HL-60/S4 treated with phorbol 12-myristate 13-acetate at 8.2 ng/mL for 4 days and 3 days (cell line): ENCODE measurements around the gene CRACDL.

ENCODE experiments used
- in situ Hi-C: fragments of 300-500 bp; cut with MboI; formaldehyde crosslinking; loops from 2 replicates; pipeline ENCODE4 v1.15.0; 2022; ENCODE audit warnings: low sequenced_read_pairs

The CRACDL gene

DNA sequence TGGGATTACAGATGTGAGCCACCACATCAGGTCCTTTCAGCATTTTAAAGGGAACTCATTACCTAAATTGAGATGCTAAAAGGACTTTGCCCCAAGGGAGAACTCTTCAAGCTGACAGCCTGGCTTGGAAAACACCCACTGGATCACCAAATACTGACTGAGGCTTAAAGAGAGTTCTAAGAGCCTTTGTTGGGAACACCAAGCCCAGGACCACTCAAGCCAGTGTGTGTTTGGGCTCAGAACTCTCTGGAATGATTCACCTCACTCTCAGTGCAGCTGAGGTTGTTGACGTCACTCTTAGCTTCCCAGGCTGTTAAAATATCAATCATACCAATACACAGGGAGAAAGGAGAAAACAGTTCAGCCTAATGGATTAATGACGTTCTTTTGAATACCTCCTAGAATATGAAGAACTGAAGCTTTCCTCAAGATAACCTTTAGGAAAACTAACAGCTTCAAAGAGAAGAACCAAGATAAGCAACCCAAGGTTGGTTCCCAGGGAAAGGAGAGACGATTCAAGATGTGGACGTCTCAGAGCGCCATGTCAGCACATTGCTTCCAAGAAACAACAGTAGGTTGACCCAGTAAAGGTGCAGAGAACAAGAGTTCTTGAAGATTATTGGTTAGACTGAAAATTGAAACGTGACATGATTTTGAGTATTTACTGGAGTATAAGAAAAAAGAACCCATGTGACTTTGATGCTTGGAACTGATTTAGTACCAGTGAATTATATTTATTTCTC is 157.1 kb downstream of the CRACDL start:
- in situ Hi-C loops: no loop called here

DNA sequence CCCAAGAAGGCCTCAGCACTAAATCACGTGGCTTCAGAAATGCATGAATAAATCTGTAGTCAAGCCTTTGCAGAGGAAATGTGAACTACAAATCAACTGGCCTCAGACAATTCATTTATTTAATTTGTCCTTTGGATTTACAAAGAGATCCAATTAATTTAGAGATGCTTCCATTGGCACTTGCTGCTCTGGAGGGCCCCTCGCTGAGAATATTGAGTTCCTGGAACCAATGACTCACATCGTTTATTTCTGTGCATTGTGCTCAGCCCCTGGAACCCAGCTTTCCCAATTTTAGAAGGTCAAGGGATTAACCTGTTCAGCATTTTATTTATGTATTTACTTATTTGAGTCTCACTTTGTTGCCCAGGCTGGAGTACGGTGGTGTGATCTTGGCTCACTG is 157.9 kb downstream of the CRACDL start:
- in situ Hi-C loops: no loop called here

DNA sequence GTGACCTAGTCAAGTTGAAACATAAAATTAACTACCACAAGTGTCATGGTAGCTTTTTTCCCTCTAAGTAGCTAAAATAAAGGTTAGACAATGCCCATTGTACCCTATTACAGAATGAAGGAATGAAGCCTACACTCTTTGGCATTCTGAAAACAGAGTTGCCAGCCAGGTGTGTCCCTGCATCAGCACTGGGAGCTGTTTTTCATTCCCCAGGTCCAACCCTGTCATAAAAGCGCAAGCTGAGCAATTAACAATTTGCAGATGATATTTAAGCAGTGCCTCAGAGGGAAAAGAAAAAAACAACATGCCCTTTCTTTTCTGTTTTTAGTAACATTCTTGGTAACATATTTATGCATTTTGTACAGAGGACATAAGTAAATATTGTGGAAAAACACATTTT is 158.3 kb downstream of the CRACDL start:
- in situ Hi-C loops: no loop called here

DNA sequence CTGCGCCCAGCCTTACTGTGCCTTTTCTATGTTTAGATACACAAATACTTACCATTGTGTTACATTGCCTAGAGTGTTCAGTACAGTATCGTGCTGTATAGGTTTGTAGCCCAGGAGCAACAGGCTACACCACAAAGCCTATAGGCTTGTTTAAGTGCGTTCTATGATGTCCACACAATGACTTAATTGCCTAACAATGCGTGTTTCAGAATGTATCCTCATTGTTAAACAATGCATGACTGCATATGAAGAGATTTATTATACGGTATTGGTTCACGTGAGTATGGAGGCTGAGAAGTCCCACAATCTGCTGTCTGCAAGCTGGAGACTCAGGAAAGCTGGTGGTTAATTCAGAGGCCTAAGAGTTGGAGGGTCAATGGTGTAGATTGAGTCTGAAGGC is 158.9 kb downstream of the CRACDL start:
- in situ Hi-C loops: no loop called here

- in situ Hi-C loops: no loop called here
These were observed 159.9 kb downstream of the CRACDL start for GRCh38 chr2:98776136-98776535.

DNA sequence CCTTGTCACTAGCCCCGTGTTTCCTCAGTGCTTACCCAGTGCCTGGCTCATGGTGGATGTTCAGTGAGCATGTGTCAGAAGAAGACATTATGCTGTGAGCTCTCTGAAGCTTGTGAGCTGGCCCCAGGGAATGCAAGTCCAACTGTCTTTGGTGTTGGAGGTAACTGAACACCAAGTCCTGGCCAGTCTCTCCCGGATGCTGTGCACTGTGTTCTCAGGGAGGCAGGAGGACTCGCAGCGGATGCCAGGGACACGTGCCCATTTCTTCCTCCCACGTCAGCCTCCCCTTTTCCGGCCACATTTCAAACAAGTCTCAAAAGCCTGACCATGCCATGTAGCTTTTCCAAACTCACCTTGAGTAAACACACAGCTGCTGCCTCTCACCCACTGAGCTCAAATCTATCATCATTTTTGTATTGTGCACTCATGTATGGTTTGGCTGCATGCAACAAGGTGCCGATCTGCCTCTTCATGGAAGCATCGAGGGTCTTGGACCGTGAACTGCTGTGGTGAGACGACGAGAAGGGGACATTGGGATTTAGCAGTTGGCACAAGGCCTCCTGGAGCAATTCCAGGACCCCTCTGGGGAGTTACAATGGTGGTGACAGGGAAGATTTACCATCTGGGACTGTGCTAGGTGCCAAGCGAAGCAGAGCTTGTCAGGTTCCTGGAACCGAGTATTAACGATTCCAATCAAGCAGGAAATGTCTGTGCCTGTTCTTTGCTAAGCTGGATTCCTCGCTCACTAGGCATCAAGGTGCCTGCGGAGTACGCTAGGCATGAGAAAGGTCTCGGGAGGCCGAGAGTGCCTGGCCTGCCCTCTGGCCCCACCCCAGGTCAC is 160.7 kb downstream of the CRACDL start:
- in situ Hi-C loops: no loop called here

GRCh38 chr2:98773907-98774306 is 162.1 kb downstream of the CRACDL start:
- in situ Hi-C loops: no loop called here

- in situ Hi-C loops: no loop called here
These were observed 162.9 kb downstream of the CRACDL start for GRCh38 chr2:98773169-98773568.

GRCh38 chr2:98772536-98772935 is 163.5 kb downstream of the CRACDL start:
- in situ Hi-C loops: no loop called here

DNA sequence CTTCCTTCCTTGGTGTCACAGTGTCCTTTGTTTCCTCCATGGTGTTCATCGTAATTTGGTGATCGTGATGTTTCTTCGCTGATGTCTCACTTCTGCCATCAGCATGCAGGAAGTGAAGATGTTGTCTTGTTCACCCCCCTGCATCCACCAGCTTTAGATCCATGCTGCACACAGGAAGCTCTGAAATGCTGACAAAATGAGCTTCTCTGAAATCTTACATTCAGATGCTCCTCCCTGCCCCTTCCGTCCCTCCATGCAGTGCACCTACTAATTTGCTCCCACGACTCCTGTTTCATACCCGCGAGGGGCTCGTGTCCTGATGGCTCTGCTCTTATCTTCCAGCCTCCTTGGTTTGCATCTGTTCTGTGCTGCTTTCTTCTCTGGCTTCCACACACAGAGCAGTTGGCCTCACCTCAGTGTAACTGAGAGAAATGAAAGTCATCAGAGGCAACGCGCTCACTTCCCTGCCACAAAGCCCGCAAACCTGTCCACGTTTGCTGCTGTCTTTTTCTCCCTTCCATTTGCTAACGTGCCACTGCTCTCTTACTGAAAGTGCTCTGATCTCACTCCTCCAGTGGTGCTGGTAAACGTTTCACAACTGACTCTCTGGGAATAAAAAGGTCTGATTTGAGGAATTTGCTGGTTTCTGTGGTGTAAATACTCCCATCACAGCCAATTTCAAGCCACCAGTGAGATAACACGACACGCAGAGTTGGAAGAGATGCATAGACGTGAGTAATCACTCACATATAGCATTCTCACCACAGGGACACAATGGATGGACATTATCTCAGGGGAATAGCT is 164.1 kb downstream of the CRACDL start:
- in situ Hi-C loops: no loop called here

- in situ Hi-C loops: no loop called here
These were observed 164.8 kb downstream of the CRACDL start for GRCh38 chr2:98771264-98771663.

GRCh38 chr2:98769784-98770183 is 166.2 kb downstream of the CRACDL start:
- in situ Hi-C loops: no loop called here

DNA sequence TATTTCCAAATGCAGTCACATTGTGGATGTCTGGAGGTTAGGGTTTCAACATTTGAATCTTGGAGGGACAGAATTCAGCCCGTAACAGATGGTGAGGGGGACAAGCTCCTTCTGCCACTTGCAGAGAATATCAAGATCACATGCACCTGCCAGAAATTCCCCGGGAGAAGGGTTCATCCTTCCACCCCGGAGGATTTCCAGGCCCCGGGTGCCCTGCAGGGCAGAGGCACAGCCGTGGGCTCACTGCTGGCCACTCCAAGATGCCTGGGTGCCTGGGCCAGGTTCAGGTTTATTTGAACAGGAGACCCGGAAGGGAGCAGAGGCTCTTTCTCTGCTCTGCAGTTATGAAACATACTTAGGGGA is 166.9 kb downstream of the CRACDL start:
- in situ Hi-C loops: no loop called here

DNA sequence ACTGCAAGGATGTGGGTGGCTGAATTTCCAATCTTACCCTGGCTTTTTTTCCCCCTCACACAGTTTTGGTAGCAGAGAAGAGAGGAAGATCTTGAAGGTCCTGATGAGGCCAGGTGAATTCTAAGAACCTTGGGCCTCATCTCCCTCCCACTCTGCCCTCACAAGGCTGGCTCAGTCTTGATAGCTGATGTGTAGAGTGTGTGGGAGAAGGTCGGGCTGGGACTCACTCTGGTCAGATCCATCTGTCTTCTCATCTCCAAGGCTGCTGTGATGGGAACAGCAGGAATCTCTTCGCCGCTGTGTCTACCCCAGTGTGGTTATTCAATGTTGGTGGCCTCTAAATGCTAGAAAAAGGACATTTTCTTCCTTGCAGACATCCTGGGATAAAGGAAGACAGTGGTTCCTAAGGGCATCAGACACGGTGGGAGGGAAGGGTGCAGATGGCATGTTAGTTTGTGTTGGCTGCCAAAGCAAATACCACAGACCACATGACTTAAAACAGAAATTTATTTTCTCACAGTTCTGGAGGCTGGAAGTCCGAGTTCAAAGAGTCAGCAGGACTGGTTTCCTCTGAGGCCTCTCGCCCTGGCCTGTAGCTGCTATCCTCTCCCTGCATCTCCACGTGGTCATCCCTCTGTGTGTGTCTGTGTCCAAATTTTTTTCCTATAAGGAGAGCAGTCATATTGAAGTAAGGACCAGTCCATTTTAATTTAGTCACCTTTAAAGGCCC is 167.5 kb downstream of the CRACDL start:
- in situ Hi-C loops: no loop called here

- in situ Hi-C loops: no loop called here
These were observed 171.5 kb downstream of the CRACDL start for GRCh38 chr2:98764499-98764898.

GRCh38 chr2:98763209-98763951 is 172.6 kb downstream of the CRACDL start:
- in situ Hi-C loops: no loop called here

DNA sequence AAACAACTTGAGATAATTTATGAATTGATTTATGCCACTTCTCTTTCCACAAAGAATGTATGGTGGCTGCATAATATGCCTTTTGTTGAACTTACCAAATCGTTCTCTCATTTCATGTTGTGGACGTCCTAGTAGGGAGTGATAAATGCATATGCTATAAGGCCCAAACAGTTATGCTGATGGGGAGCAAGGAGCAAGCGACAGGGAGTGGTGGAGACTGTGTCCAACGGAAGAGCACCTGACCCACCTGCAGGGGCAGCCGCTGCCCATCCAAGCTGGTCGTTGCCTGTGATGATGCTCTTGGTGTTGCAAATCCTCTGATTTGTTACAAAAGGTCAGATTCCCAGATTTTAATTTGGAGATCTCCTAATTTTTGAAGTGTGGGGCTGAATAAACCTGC is 174.1 kb downstream of the CRACDL start:
- in situ Hi-C loops: no loop called here

GRCh38 chr2:98761267-98761781 is 174.7 kb downstream of the CRACDL start:
- in situ Hi-C loops: no loop called here

GRCh38 chr2:98759827-98760625 is 176.0 kb downstream of the CRACDL start:
- in situ Hi-C loops: no loop called here
